ENCODE measurements around the gene PRELP. TPM values are rescaled to one million over a fixed set of nuclear protein-coding genes. Genes with fewer than 3 reads are reported as not detected.

Gene PRELP
- total and polyA plus RNA-seq, 5 donors: 43.9 to 109 (median 61.9) TPM

- Histone ChIP-seq H3K4me1 (ENCODE audit: control insufficient read depth, insufficient read depth, low read length) (peaks cover 11% of the 10 kb centered on the region), H3K27me3 (ENCODE audit: control insufficient read depth, insufficient read depth) (no peaks in the 10 kb centered on the region), H3K27ac (ENCODE audit: low read length) (no peak overlapping the region), H3K4me3 (ENCODE audit: low read length) (no peak overlapping the region), H3K9me3 (ENCODE audit: control insufficient read depth, low read length) (no peaks in the 10 kb centered on the region)
- 58% methylated on average over 4 of the region's 4 CpGs for WGBS
- intact Hi-C loops (cut with DNase I): no loop called here
- peak in 1 of 2 donors; percentile 47 for ATAC-seq
- DNase-seq: no peak
These were observed 48.5 kb downstream of the PRELP start for GRCh38 chr1:203524152-203524551.

GRCh38 chr1:203524824-203525223 is 49.2 kb downstream of the PRELP start:
- no peaks in the 10 kb centered on the region for H3K9me3 ChIP-seq (ENCODE audit: control insufficient read depth, low read length)
- H3K4me1 ChIP-seq (ENCODE audit: control insufficient read depth, insufficient read depth, low read length): peaks cover 11% of the 10 kb centered on the region
- ATAC-seq: no peak
- H3K27me3 ChIP-seq (ENCODE audit: control insufficient read depth, insufficient read depth): no peaks in the 10 kb centered on the region
- H3K27ac ChIP-seq (ENCODE audit: low read length): peak overlapping the region; percentile 40
- intact Hi-C loops (cut with DNase I): no loop called here
- WGBS: 80% methylated on average over 4 of the region's 4 CpGs
- no peak overlapping the region for H3K4me3 ChIP-seq (ENCODE audit: low read length)
- no peak for DNase-seq

- H3K9me3 ChIP-seq (ENCODE audit: control insufficient read depth, low read length): no peaks in the 10 kb centered on the region
- peaks cover 11% of the 10 kb centered on the region for H3K4me1 ChIP-seq (ENCODE audit: control insufficient read depth, insufficient read depth, low read length)
- no peak overlapping the region for H3K4me3 ChIP-seq (ENCODE audit: low read length)
- DNase-seq (no peak), ATAC-seq (no peak)
- WGBS: 96% methylated on average over 3 of the region's 3 CpGs
- H3K27ac ChIP-seq (ENCODE audit: low read length): no peak overlapping the region
- intact Hi-C loops (cut with DNase I): no loop called here
- no peaks in the 10 kb centered on the region for H3K27me3 ChIP-seq (ENCODE audit: control insufficient read depth, insufficient read depth)
These were observed 50.1 kb downstream of the PRELP start for GRCh38 chr1:203525685-203526084.

- intact Hi-C loops (cut with DNase I): no loop called here
- Histone ChIP-seq H3K4me3 (ENCODE audit: low read length) (no peak overlapping the region), H3K4me1 (ENCODE audit: control insufficient read depth, insufficient read depth, low read length) (peaks cover 9% of the 10 kb centered on the region), H3K9me3 (ENCODE audit: control insufficient read depth, low read length) (no peaks in the 10 kb centered on the region), H3K27ac (ENCODE audit: low read length) (no peak overlapping the region), H3K27me3 (ENCODE audit: control insufficient read depth, insufficient read depth) (no peaks in the 10 kb centered on the region)
- 89% methylated on average over 5 of the region's 5 CpGs for WGBS
- no peak for ATAC-seq
- DNase-seq: no peak
These were observed 50.5 kb downstream of the PRELP start for GRCh38 chr1:203526130-203526529.

- peak in 1 of 2 donors; percentile 19 for ATAC-seq
These were observed 51.0 kb downstream of the PRELP start for GRCh38 chr1:203526572-203526971.

GRCh38 chr1:203527013-203527412 is 51.4 kb downstream of the PRELP start:
- no peak for ATAC-seq
- peaks cover 8% of the 10 kb centered on the region for H3K4me1 ChIP-seq (ENCODE audit: control insufficient read depth, insufficient read depth, low read length)
- H3K9me3 ChIP-seq (ENCODE audit: control insufficient read depth, low read length): no peaks in the 10 kb centered on the region
- DNase-seq: no peak
- H3K4me3 ChIP-seq (ENCODE audit: low read length): no peak overlapping the region
- intact Hi-C loops (cut with DNase I): no loop called here
- H3K27ac ChIP-seq (ENCODE audit: low read length): no peak overlapping the region
- no peaks in the 10 kb centered on the region for H3K27me3 ChIP-seq (ENCODE audit: control insufficient read depth, insufficient read depth)

More at GRCh38 chr1:203526572-203526971, 51.0 kb downstream of the PRELP start:
- Histone ChIP-seq H3K9me3 (ENCODE audit: control insufficient read depth, low read length) (no peaks in the 10 kb centered on the region), H3K4me1 (ENCODE audit: control insufficient read depth, insufficient read depth, low read length) (peaks cover 8% of the 10 kb centered on the region), H3K27me3 (ENCODE audit: control insufficient read depth, insufficient read depth) (no peaks in the 10 kb centered on the region), H3K4me3 (ENCODE audit: low read length) (no peak overlapping the region), H3K27ac (ENCODE audit: low read length) (no peak overlapping the region)
- WGBS: 56% methylated on average over 6 of the region's 6 CpGs
- intact Hi-C loops (cut with DNase I): no loop called here
- DNase-seq: no peak

GRCh38 chr1:203528063-203528462 is 52.5 kb downstream of the PRELP start:
- intact Hi-C loops (cut with DNase I): no loop called here
- ATAC-seq (no peak), DNase-seq (no peak)
- Histone ChIP-seq H3K4me3 (ENCODE audit: low read length) (no peak overlapping the region), H3K27ac (ENCODE audit: low read length) (no peak overlapping the region), H3K9me3 (ENCODE audit: control insufficient read depth, low read length) (no peaks in the 10 kb centered on the region), H3K27me3 (ENCODE audit: control insufficient read depth, insufficient read depth) (no peaks in the 10 kb centered on the region), H3K4me1 (ENCODE audit: control insufficient read depth, insufficient read depth, low read length) (peaks cover 8% of the 10 kb centered on the region)
- 93% methylated on average over 3 of the region's 3 CpGs for WGBS

- Histone ChIP-seq H3K4me3 (ENCODE audit: low read length) (no peak overlapping the region), H3K9me3 (ENCODE audit: control insufficient read depth, low read length) (no peaks in the 10 kb centered on the region), H3K27me3 (ENCODE audit: control insufficient read depth, insufficient read depth) (no peaks in the 10 kb centered on the region), H3K4me1 (ENCODE audit: control insufficient read depth, insufficient read depth, low read length) (peaks cover 8% of the 10 kb centered on the region), H3K27ac (ENCODE audit: low read length) (no peak overlapping the region)
- ATAC-seq: no peak
- 65% methylated on average over 6 of the region's 6 CpGs for WGBS
- intact Hi-C loops (cut with DNase I): no loop called here
- DNase-seq: no peak
These were observed 53.6 kb downstream of the PRELP start for GRCh38 chr1:203528976-203529835.

GRCh38 chr1:203531063-203531462 is 55.5 kb downstream of the PRELP start:
- H3K27me3 ChIP-seq (ENCODE audit: control insufficient read depth, insufficient read depth): no peaks in the 10 kb centered on the region
- H3K9me3 ChIP-seq (ENCODE audit: control insufficient read depth, low read length): no peaks in the 10 kb centered on the region
- WGBS: 87% methylated on average over 3 of the region's 3 CpGs
- DNase-seq (no peak), ATAC-seq (no peak)
- intact Hi-C loops (cut with DNase I): no loop called here
- peaks cover 6% of the 10 kb centered on the region for H3K4me1 ChIP-seq (ENCODE audit: control insufficient read depth, insufficient read depth, low read length)
- no peak overlapping the region for H3K27ac ChIP-seq (ENCODE audit: low read length)
- no peak overlapping the region for H3K4me3 ChIP-seq (ENCODE audit: low read length)

GRCh38 chr1:203534012-203534411 is 58.4 kb downstream of the PRELP start:
- H3K4me3 ChIP-seq (ENCODE audit: low read length): no peak overlapping the region
- H3K27me3 ChIP-seq (ENCODE audit: control insufficient read depth, insufficient read depth): no peaks in the 10 kb centered on the region
- no peak overlapping the region for H3K27ac ChIP-seq (ENCODE audit: low read length)
- no peak for ATAC-seq
- H3K4me1 ChIP-seq (ENCODE audit: control insufficient read depth, insufficient read depth, low read length): peaks cover 5% of the 10 kb centered on the region
- intact Hi-C loops (cut with DNase I): no loop called here
- no peaks in the 10 kb centered on the region for H3K9me3 ChIP-seq (ENCODE audit: control insufficient read depth, low read length)
- DNase-seq: no peak

GRCh38 chr1:203534526-203534925 is 58.9 kb downstream of the PRELP start:
- no peaks in the 10 kb centered on the region for H3K27me3 ChIP-seq (ENCODE audit: control insufficient read depth, insufficient read depth)
- H3K4me3 ChIP-seq (ENCODE audit: low read length): no peak overlapping the region
- DNase-seq (peak in 2 of 3 donors; percentile 71 to 81), ATAC-seq (peak; percentile 14 to 58)
- intact Hi-C loops (cut with DNase I): no loop called here
- WGBS: 64% methylated on average over 3 of the region's 3 CpGs
- no peaks in the 10 kb centered on the region for H3K9me3 ChIP-seq (ENCODE audit: control insufficient read depth, low read length)
- H3K4me1 ChIP-seq (ENCODE audit: control insufficient read depth, insufficient read depth, low read length): peaks cover 5% of the 10 kb centered on the region
- H3K27ac ChIP-seq (ENCODE audit: low read length): no peak overlapping the region

Data from right cardiac atrium (tissue), 5 donors.